Cardiac muscle cell (in vitro differentiated cells and primary cell): Measurements from ENCODE around the gene ROBO2. TPM values are rescaled to one million over a fixed set of nuclear protein-coding genes. Genes with fewer than 3 reads are reported as not detected.
A peak's percentile ranks its signal among the peaks of the same experiment; 100 is the strongest.

Experiments
- DNase-seq, 2 donors: peaks; one replicate each; pipeline versions ENCODE4 v3.0.0 to v3.0.0-alpha.2; 2010 to 2017; ENCODE audit warnings: low read depth in 1 of 2, low spot score in 1 of 2
- H3K27ac ChIP-seq: fragments of 200-600 bp; sonication (generic); 2 replicates; pipeline ENCODE4 v1.5.1; 2016
- H3K27me3 ChIP-seq: fragments of 200-600 bp; sonication (generic); 2 replicates; pipeline ENCODE4 v1.6.0; 2016; ENCODE audit warnings: control low read depth
- H3K36me3 ChIP-seq: fragments of 200-600 bp; sonication (generic); 2 replicates; pipeline ENCODE4 v1.5.1; 2016; ENCODE audit warnings: control low read depth
- H3K4me1 ChIP-seq: fragments of 200-600 bp; sonication (generic); 2 replicates; pipeline ENCODE4 v1.8.1; 2017; ENCODE audit warnings: low read depth, mild to moderate bottlenecking, mixed run types
- H3K4me3 ChIP-seq: fragments of 200-600 bp; sonication (generic); 2 replicates; pipeline ENCODE4 v1.5.1; 2016; ENCODE audit warnings: mild to moderate bottlenecking
- H3K9me3 ChIP-seq: fragments of 200-600 bp; sonication (generic); 2 replicates; pipeline ENCODE4 v1.5.1; 2017; ENCODE audit warnings: low read depth, mild to moderate bottlenecking, control low read depth
- CTCF ChIP-seq: IDR thresholded peaks from 2 replicates; pipeline ENCODE4 v1.5.1; 2012; ENCODE audit warnings: low read depth, mild to moderate bottlenecking, low read length
- polyA plus RNA-seq: library from polyadenylated mRNA; unstranded; fragments of >200 nt; fragmentation: Nextera tagmentation; extraction: Ambion mirVana; gene quantifications from 2 replicates; pipeline ENCODE4 v1.2.1, GENCODE V29; 2016
- total RNA-seq: library from RNA; depleted of rRNA; stranded (reverse); fragments of >200 nt; gene quantifications from 2 replicates; pipeline ENCODE4 v1.2.3, GENCODE V29; 2016

Gene ROBO2
- total and polyA plus RNA-seq, 2 experiments from 2014 or later = 13.5 to 39.4 TPM

GRCh38 chr3:77256584-77257503 lies 216.9 kb downstream of the ROBO2 start:
- Histone ChIP-seq H3K27ac (no peak overlapping the region), H3K4me3 (no peak overlapping the region), H3K4me1 (peaks cover 6% of the 10 kb centered on the region), H3K9me3 (no peaks in the 10 kb centered on the region), H3K27me3 (no peaks in the 10 kb centered on the region), H3K36me3 (no peaks in the 10 kb centered on the region)
- TF ChIP-seq CTCF = no peak
- DNase-seq = no peak

GRCh38 chr3:77259694-77260093 lies 219.8 kb downstream of the ROBO2 start:
- DNase-seq = no peak
- no peaks in the 10 kb centered on the region for H3K27me3 ChIP-seq
- H3K4me1 ChIP-seq = peaks cover 6% of the 10 kb centered on the region
- no peaks in the 10 kb centered on the region for H3K36me3 ChIP-seq
- H3K27ac ChIP-seq = no peak overlapping the region
- no peaks in the 10 kb centered on the region for H3K9me3 ChIP-seq
- no peak overlapping the region for H3K4me3 ChIP-seq
- TF ChIP-seq CTCF = no peak

- Histone ChIP-seq H3K27me3 (no peaks in the 10 kb centered on the region), H3K27ac (no peak overlapping the region), H3K4me1 (peaks cover 6% of the 10 kb centered on the region), H3K36me3 (no peaks in the 10 kb centered on the region), H3K9me3 (no peaks in the 10 kb centered on the region), H3K4me3 (no peak overlapping the region)
- no peak for DNase-seq
- TF ChIP-seq CTCF = no peak
These were observed 222.5 kb downstream of the ROBO2 start for GRCh38 chr3:77262361-77262760.

- no peaks in the 10 kb centered on the region for H3K36me3 ChIP-seq
- H3K4me1 ChIP-seq = peaks cover 11% of the 10 kb centered on the region
- no peak overlapping the region for H3K27ac ChIP-seq
- no peak for DNase-seq
- no peaks in the 10 kb centered on the region for H3K9me3 ChIP-seq
- H3K4me3 ChIP-seq = no peak overlapping the region
- no peak for TF ChIP-seq CTCF
- H3K27me3 ChIP-seq = no peaks in the 10 kb centered on the region
These were observed 227.7 kb downstream of the ROBO2 start for GRCh38 chr3:77267589-77267988.

- TF ChIP-seq CTCF = no peak
- Histone ChIP-seq H3K27me3 (no peaks in the 10 kb centered on the region), H3K4me1 (peaks cover 11% of the 10 kb centered on the region)
These were observed 231.4 kb downstream of the ROBO2 start for GRCh38 chr3:77271306-77271705.

More at GRCh38 chr3:77271306-77271705, 231.4 kb downstream of the ROBO2 start:
- Histone ChIP-seq H3K4me3 (no peak overlapping the region), H3K27ac (peak overlapping the region; percentile 62), H3K36me3 (no peaks in the 10 kb centered on the region), H3K9me3 (no peaks in the 10 kb centered on the region)
- DNase-seq = no peak
